MG63 (cell line): ENCODE measurements around the gene TRIM46. TPM values are rescaled to one million over a fixed set of nuclear protein-coding genes. Genes with fewer than 3 reads are reported as not detected.
"Not testable (repeated sequence)": the region's sequence is repeated elsewhere in the genome, so short reads cannot be mapped to it uniquely, and the experiment has no call there.

Experiments
- DNase-seq: peaks from one replicate; pipeline ENCODE4 v3.0.0-alpha.2; 2020
- H3K27me3 ChIP-seq: fragments of 250-450 bp; sonication (Bioruptor Pico); 2 replicates; pipeline ENCODE4 v1.5.1; 2020; ENCODE audit warnings: mild to moderate bottlenecking, moderate library complexity
- H3K36me3 ChIP-seq: fragments of 250-450 bp; sonication (Bioruptor Pico); 2 replicates; pipeline ENCODE4 v1.5.1; 2020; ENCODE audit warnings: mild to moderate bottlenecking, moderate library complexity
- H3K4me3 ChIP-seq: fragments of 250-450 bp; sonication (Bioruptor Pico); 2 replicates; pipeline ENCODE4 v1.5.1; 2020; ENCODE audit warnings: mild to moderate bottlenecking, moderate library complexity
- H3K9me3 ChIP-seq: fragments of 250-450 bp; sonication (Bioruptor Pico); 2 replicates; pipeline ENCODE4 v1.5.1; 2020; ENCODE audit warnings: mild to moderate bottlenecking, moderate library complexity
- total RNA-seq: library from RNA; depleted of rRNA; stranded (reverse); fragments of >200 nt; shearing (Covaris generic); gene quantifications from 2 replicates; pipeline ENCODE4 v1.2.3, GENCODE V29; 2014; ENCODE audit warnings: low replicate concordance

Gene TRIM46
- total RNA-seq, 1 experiment from 2014 or later, result not detected

DNA sequence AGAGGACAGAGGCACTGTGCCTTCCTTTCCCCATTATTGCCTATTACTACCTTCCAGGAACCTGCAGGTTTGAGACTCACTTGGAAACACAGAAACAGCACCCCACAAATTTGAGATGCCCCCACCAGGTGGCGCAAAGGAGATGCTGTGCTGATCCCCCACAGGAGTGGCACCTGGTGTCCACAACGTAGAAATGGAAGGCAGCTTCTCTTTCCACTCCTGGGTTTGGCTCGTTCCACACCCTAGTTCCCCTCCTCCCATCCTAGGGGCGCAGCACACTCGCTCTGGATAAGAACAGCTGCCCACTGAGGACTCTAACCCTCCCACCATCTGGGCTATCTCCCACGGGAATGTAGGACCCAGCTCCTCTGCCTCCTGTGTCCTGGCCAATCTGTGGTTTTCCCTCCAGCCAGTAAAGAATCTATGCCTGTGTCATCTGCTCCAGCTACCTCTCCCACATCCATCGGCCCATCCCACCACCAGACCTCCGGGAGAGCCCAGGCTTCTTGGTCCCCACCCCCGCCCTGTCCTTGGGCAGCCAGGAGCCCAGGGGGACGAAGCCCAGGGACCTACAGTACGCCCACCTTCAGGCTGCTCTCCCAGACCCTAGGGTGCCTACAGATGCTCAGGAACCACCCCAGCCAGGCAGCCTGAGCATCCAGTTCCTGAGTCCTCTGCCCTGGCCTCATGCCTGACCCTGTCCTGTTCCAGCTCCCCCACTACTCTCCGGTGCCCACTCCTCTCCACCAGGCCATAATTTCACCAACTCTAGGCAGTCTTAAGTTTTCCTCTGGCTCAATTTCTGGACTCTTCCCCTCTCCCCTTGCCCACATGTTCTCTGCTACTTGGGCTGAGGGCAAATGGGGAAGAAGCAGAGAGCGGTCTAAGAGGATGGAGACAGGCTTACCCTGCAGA lies 33.5 kb downstream of the TRIM46 start:
- H3K36me3 ChIP-seq, result peaks cover 2% of the 10 kb centered on the region; the same call in 1 of the 2 replicates
- peak; percentile 76 for DNase-seq
- H3K4me3 ChIP-seq, result no peak overlapping the region; the same call in 1 of the 2 replicates
- H3K27me3 ChIP-seq, result no peaks in the 10 kb centered on the region
- no peaks in the 10 kb centered on the region for H3K9me3 ChIP-seq

DNA sequence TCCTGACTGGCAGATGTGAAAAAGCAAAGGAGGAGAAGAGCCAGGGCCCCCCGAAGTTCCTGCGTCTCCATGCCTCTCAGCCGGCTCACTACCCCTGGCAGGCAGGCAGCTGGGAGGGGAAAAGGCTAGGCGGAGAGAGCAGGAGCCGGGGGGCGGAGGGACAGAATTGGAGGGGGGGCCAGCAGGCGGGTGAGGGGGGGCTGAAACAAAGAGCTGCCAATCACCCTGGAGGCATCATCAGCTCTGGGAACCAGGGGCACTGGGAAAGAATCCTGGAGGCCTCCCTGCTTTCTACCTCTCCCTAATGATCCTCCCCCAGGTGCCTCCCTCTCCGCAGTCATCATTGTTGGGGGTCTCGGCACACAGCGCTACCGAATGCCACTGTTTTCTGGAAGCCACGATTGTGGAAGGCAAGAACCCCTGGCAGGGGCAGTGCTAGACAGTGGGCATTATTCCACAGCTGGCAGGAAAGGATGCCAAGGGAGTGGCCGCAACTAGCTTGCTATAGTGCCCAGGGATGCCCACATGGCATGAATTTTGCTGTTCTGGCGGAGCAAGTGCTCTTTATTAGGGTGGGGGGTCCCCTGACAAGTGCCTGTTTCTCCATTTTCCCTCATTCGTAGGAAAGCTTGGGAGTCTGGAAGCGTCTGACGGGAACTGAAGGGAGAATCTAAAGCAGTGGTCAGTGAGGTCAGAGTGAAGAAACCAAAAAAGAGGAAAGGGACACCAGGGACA lies 34.3 kb downstream of the TRIM46 start, which contains the start of gene THBS3:
THBS3 (minus strand) TSS at position 92 of the 735 bp plus-strand sequence; CDS start at position 71, 21 bp downstream.
- H3K36me3 ChIP-seq, result peaks cover 2% of the 10 kb centered on the region; the same call in 1 of the 2 replicates
- DNase-seq, result peak; percentile 42
- no peaks in the 10 kb centered on the region for H3K27me3 ChIP-seq
- no peaks in the 10 kb centered on the region for H3K9me3 ChIP-seq
- peak within 1 kb of the TSS; percentile 98 for H3K4me3 ChIP-seq

DNA sequence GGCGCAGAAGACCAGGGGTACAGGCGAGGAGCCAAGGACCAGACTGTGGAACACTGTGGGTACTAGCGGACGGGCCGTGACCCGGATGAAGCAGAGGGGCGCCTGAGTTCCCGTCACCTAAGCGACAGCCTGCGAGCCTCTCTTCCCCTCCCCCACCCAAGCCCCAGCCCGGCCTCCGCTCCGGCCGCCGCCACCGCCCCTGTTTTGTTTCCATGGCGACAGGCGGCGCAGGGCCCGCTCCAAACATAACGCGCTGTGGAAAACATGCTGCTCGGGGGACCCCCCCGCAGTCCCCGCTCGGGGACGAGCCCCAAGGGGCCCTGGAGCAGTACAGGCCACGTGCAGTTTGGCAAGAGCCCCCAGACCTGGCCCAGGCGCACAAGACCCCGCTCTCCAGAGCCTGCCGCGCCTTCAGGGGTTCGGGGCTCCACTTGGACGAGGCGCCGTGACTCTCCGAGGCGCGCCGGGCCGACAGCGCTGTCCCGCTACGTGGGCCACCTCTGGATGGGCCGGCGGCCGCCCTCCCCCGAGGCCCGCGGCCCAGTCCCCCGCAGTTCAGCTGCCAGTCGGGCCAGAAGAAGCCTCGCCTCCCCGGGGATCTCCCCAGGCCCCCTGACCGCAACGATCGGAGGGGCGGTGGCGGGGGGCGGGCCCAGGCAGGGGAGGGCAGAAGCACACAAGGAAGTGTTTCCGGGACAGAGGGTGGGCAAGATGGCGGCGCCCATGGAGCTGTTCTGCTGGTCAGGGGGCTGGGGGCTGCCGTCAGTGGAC lies 35.1 kb downstream of the TRIM46 start, which contains the start of gene MTX1:
MTX1 (plus strand) TSS at position 155 of the 771 bp plus-strand sequence; CDS start at position 265, 110 bp downstream.
- H3K9me3 ChIP-seq, result no peaks in the 10 kb centered on the region
- H3K27me3 ChIP-seq, result no peaks in the 10 kb centered on the region
- peak within 1 kb of the TSS; percentile 98 for H3K4me3 ChIP-seq
- peak; percentile 94 for DNase-seq
- H3K36me3 ChIP-seq, result peaks cover 2% of the 10 kb centered on the region; the same call in 1 of the 2 replicates

DNA sequence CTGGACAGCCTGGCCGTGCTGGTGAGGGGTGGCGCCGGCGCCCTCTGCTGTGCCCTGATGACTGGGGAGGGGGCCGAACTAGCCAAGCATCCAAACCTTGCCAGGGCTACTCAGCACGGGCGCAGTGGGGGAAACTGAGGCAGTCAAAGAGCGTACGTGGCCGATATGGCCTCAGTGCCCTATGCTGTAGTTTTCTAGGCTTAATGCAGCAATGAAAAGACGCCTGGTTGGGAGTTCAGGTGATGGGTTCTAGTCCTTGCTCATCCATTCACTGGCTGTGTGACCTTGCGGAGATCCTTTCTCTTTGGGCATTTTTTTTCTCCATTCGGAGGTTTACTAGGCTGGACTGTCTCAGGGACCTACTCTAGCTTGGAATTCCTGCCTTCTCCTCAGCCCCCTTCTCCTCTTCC lies 35.7 kb downstream of the TRIM46 start:
- H3K27me3 ChIP-seq, result no peaks in the 10 kb centered on the region
- H3K36me3 ChIP-seq, result peaks cover 2% of the 10 kb centered on the region; the same call in 1 of the 2 replicates
- DNase-seq, result no peak
- peak overlapping the region; percentile 98 for H3K4me3 ChIP-seq
- no peaks in the 10 kb centered on the region for H3K9me3 ChIP-seq

DNA sequence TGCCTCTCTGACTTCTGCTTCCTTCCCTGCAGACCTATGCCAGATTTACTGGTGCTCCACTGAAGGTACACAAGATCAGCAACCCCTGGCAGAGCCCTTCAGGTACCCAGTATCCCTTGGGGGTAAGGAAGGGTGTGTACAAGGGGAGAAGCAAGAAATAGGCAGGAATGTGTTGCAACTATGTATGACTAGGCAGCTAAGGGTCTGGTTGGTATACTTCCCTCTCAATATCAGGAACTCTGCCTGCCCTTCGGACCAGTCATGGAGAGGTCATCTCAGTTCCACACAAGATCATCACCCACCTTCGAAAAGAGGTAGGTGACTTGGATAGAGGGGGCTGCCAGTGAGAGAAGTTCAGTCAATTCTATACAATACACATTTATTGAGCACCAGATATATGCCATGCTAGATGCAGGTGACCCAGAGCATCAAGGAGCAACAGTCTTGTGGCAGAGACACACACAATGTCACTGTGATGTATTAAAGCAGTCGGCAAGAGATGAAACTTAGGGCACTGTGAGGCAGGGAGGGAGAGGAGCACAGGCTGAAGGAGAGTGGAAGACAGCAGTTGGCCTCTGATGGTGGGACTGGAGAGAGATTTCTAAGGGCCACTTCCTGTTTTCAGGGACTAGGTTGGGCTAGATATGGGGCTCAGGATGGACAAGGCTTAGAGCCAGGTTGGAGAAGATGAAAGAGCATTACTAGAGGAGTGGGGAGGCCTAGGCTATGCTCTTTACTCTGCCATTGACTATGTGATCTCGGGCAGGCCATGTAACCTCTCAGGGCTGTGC lies 36.9 kb downstream of the TRIM46 start:
- no peaks in the 10 kb centered on the region for H3K9me3 ChIP-seq
- peaks cover 2% of the 10 kb centered on the region; the same call in 1 of the 2 replicates for H3K36me3 ChIP-seq
- DNase-seq, result no peak
- H3K4me3 ChIP-seq, result no peak overlapping the region
- no peaks in the 10 kb centered on the region for H3K27me3 ChIP-seq

DNA sequence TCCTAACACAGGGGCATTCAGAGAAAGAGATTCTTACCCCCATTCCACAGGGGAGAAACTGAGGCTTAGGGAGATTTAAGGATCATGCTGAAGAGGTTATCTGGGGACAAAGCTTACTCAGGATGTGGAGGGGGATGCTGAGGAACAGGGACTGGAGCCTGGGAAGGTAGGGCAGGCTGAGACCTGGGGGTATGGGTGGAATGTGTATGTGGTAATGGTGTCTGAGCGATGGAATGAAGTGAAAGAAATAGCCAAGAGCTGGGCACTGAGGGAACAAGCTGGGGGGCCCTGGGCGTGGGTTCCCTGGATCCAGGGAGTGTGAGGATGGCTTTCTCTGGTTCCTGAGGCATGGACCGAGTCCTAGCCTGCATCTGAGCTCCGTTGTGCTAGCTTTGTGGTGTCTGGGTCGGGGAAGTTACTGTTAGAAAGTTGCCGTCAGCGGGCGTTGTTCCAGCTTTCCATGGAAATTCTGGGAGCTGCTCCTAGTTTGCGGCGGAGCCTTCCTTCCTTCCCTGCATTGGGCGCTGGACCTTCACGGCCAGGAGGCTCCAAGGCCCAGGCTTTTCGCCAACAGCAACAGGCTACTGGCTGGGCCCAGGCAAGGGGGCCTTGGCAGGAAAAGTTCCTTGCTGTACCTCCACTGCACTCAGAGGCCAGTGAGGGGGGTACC lies 37.9 kb downstream of the TRIM46 start:
- not testable (repeated sequence) for H3K9me3 ChIP-seq, H3K36me3 ChIP-seq, H3K4me3 ChIP-seq, DNase-seq, H3K27me3 ChIP-seq

DNA sequence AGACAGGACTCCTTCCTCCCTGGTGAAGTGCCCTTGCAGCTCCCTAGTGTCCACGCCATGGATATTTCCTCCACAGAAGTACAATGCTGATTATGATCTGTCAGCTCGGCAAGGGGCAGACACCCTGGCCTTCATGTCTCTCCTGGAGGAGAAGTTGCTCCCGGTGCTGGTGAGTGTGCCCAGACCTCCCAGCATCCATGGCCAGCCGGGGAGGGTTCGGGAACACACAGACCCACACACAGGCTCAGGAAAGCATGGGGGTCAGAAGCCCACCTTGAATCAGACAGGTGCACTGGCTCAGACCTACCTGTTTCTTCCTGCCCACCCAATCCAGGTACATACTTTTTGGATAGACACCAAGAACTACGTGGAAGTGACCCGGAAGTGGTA lies 38.4 kb downstream of the TRIM46 start:
- H3K36me3 ChIP-seq, H3K9me3 ChIP-seq, DNase-seq: not testable (repeated sequence)

DNA sequence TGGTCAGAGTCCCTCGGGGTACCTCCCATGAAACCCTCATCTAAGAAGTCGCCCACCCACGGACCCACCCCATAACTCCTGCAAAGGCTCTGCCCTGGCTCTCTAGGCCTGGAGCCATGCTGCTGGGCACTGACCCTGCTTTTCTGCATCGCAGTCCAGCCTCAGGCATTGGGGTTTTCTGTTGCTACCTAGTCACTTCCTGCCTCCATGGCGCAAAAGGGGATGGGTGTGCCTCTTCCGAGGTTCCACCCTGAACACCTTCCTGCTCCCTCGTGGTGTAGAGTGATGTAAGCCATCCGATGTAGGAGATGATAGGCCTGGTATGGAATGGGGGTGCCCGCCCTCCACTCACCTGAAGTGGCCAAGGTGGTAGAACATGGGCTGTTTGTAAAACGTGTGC lies 41.1 kb downstream of the TRIM46 start:
- H3K27me3 ChIP-seq, H3K4me3 ChIP-seq, DNase-seq, H3K9me3 ChIP-seq, H3K36me3 ChIP-seq: not testable (repeated sequence)

More for the DNA sequence above, 38.4 kb downstream of the TRIM46 start:
- H3K27me3 ChIP-seq, H3K4me3 ChIP-seq: not testable (repeated sequence)

DNA sequence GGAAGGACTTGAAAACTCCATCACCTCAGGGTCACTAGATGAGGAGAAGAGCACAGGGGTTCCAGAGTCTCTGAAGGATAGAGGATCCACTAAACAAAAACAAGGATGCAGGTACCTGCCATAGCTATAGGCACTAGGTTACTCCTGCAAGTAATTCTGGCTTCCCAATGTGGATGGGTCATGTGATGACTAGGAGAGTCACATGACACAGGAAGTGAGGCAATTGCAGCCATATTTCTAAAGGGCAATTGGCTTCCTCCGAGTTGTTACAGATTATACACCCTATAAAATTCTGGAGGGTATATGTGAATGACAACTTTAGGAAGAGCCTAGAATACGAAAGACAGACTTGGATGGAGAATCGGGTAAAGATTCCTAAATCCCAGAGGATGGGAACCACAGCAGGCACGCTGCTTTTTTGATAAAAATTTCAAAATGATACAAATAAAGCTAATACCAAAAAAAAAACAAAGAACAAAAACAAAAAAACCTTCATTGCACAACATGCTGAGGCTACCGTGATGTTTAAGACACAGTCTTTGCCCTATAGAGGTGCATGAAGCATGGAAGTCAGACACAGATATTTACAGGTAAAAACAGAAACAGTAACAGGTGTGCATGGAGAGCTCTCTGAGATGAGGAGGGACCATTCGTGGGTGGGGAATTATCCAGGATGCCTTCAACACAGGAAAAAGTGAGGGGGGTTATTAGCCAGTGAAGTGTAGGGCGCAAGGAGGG lies 45.4 kb downstream of the TRIM46 start:
- Histone ChIP-seq H3K4me3 (no peak overlapping the region), H3K36me3 (peaks cover 2% of the 10 kb centered on the region; the same call in 1 of the 2 replicates), H3K9me3 (no peaks in the 10 kb centered on the region), H3K27me3 (no peaks in the 10 kb centered on the region)
- DNase-seq, result no peak

DNA sequence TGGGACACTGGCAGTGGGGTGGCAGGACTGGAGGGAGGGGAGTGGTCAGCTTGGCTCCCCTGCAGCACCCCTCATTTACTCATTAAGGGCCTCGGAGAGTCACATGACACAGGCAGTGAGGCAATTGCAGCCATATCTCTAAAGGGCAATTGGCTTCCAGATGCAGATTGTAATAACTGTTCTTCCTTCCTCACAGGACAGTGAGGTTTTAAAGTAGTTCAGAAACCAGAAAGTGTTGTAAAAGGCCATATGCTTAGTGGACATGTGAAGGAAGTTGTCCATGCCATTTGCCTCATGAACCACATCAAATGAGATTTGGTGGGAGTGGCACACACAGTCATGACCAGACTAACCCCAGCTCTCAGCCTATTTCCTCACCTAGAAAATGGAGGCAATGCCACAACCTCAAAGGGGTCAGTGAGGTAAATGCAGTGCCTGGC lies 46.0 kb downstream of the TRIM46 start:
- no peak overlapping the region for H3K4me3 ChIP-seq
- H3K27me3 ChIP-seq, result no peaks in the 10 kb centered on the region
- no peak for DNase-seq
- H3K9me3 ChIP-seq, result no peaks in the 10 kb centered on the region
- peaks cover 6% of the 10 kb centered on the region for H3K36me3 ChIP-seq

DNA sequence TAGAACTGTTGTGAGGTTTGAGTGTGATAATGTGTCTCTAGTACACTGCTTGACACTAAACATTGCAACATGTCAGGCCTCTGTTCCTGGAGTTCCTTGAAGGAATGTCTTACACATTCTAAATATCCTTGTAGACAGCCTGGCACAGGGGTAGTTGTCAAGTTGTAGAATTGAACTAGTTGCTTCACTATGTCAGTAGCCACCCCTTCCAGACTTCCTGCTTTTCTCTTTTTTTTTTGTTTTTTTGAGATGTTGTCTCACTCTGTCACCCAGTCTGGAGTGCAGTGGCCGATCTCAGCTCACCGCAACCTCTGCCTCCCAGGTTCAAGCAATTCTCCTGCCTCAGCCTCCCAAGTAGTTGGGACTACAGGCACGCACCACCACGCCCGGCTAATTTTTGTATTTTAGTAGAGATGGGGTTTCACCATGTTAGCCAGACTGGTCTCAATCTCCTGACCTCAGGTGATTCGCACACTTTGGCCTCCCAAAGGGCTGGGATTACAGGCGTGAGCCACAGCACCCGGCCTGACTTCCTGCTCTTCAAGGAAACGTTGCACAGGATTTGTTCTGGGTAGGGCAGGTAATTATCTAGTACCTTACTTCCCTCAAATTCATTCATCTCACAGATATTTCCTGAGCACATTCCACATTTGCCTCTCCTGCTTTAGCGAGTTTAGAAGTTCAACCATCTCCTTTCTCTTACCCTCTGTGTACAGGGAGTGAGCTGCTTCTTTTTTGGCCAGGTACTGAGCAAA lies 46.7 kb downstream of the TRIM46 start:
- not testable (repeated sequence) for H3K4me3 ChIP-seq, H3K27me3 ChIP-seq, H3K9me3 ChIP-seq, H3K36me3 ChIP-seq, DNase-seq

DNA sequence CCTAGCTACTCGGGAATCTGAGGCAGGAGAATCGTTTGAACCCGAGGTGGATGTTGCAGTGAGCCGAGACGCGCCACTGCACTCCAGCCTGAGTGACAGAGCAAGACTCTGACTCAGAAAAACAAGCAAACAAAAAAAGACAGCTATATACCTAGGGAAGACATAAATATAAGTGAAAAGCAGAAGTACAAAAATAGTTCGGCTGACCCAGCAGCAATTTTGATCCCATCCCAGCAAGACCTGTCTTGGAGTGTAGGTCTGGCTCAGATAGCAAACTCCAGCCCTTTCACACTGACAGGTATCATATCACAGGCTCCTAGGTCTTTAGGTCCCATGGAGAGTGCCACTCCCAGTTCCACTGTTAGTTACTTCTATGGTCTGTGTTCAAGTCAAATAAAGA lies 49.4 kb downstream of the TRIM46 start:
- Histone ChIP-seq H3K9me3 (no peaks in the 10 kb centered on the region), H3K4me3 (no peak overlapping the region), H3K36me3 (peaks cover 6% of the 10 kb centered on the region), H3K27me3 (no peaks in the 10 kb centered on the region)
- DNase-seq, result no peak

DNA sequence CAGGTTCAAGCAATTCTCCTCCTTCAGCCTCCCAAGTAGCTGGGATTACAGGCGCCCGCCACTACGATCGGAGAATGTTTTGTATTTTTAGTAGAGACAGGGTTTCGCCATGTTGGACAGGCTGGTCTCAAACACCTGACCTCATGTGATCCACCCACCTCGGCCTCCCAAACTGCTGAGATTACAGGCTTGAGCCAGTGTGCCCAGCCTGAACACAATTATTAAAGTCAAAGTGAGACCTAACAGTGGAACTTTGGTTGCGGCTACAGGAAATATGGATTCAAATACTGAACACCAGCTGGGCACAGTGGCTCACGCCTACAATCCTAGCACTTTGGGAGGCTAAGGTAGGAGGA lies 51.7 kb downstream of the TRIM46 start:
- DNase-seq, H3K36me3 ChIP-seq, H3K27me3 ChIP-seq, H3K9me3 ChIP-seq, H3K4me3 ChIP-seq: not testable (repeated sequence)

DNA sequence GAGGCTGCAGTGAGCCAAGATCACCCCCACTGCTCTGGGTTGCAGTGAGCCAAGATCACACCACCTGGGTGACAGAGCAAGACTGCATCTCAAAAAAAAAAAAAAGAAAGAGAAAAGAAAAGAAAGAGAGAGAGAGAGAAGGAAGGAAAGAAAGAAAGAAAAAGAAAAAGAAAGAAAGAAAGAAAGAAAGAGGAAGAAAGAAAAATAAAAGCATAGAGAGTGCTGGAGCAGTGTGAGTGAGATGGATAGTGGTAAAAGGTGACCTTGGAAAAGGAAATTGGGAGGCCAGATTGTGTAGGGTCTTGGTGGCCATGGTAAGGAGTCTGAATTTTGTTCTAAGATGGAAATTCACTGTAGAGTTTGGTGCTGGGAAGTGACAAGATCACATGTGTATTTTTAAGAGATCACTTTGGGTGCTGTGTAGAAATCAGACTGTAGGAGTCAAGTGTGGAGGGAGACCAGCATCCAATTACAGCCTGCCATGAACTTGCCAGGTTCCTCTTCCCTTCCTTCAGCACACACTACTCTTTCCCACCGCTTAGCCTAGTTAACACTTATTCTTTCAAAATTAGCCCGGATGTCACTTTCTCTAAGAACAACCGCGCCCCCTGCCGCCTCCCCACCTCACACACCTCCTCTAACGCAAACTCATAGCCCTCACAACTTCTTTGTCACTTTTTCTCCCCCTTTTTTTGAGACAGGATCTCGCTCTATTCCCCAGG lies 52.7 kb downstream of the TRIM46 start:
- Histone ChIP-seq H3K4me3 (peak overlapping the region; percentile 70), H3K9me3 (no peaks in the 10 kb centered on the region), H3K27me3 (no peaks in the 10 kb centered on the region), H3K36me3 (peaks cover 4% of the 10 kb centered on the region)
- peak; percentile 69 for DNase-seq
